Nephron (organoid): ENCODE measurements around the gene RFPL2.

Experiments used
- H3K27ac Mint-ChIP-seq, 3 experiments: 2 replicates each; pipeline ENCODE4 v1.8.0; 2020; ENCODE audit warnings: mixed read lengths in 3 of 3, mild to moderate bottlenecking in 2 of 3, moderate library complexity in 1 of 3
- H3K27me3 Mint-ChIP-seq: 2 replicates; pipeline ENCODE4 v1.8.0; 2021; ENCODE audit warnings: low read depth, mild to moderate bottlenecking, moderate library complexity, mixed read lengths
- H3K36me3 Mint-ChIP-seq: 2 replicates; pipeline ENCODE4 v1.8.0; 2020; ENCODE audit warnings: low read depth, mixed read lengths
- H3K4me1 Mint-ChIP-seq: 2 replicates; pipeline ENCODE4 v1.8.0; 2020; ENCODE audit warnings: mixed read lengths
- H3K4me3 Mint-ChIP-seq, 3 experiments: 2 replicates each; pipeline ENCODE4 v1.8.0; 2020; ENCODE audit warnings: mild to moderate bottlenecking in 3 of 3, mixed read lengths in 3 of 3, moderate library complexity in 2 of 3
- H3K9me3 Mint-ChIP-seq: 2 replicates; pipeline ENCODE4 v1.8.0; 2020; ENCODE audit warnings: mixed read lengths
- CTCF ChIP-seq, 3 experiments: fragments of 200-600 bp; sonication (generic); IDR thresholded peaks; one replicate each; pipeline ENCODE4 v1.5.0; 2021; ENCODE audit warnings: antibody characterized with exemption in 3 of 3; ENCODE audit not compliant: unreplicated experiment in 3 of 3

Gene RFPL2

GRCh38 chr22:32204856-32205722 is at the start of gene RFPL2:
RFPL2 (minus strand) TSS chr22:32205073; CDS start chr22:32202451, 2,622 bp downstream.
- Mint-ChIP-seq H3K27me3 (peaks cover 46% of the 10 kb centered on the region), H3K9me3 (no peaks in the 10 kb centered on the region), H3K27ac (peak within 1 kb of the TSS; percentile 30 to 78 (median 76)), H3K36me3 (peaks cover 3% of the 10 kb centered on the region), H3K4me1 (peaks cover 19% of the 10 kb centered on the region), H3K4me3 (peak within 1 kb of the TSS; percentile 84 to 91 (median 87))
- no peak for TF ChIP-seq CTCF (IDR thresholded peaks at IDR 0.05; ENCODE audit: unreplicated experiment in 3 of 3)

GRCh38 chr22:32249231-32249630 is 44.4 kb upstream of the RFPL2 start:
- no peak for TF ChIP-seq CTCF (IDR thresholded peaks at IDR 0.05; ENCODE audit: unreplicated experiment in 3 of 3)
- peaks cover 17% of the 10 kb centered on the region for H3K27me3 Mint-ChIP-seq
- no peak overlapping the region for H3K4me3 Mint-ChIP-seq
- H3K9me3 Mint-ChIP-seq: no peaks in the 10 kb centered on the region
- H3K4me1 Mint-ChIP-seq: no peaks in the 10 kb centered on the region
- no peaks in the 10 kb centered on the region for H3K36me3 Mint-ChIP-seq
- H3K27ac Mint-ChIP-seq: no peak overlapping the region

GRCh38 chr22:32248276-32248675 is 43.4 kb upstream of the RFPL2 start:
- TF ChIP-seq CTCF (IDR thresholded peaks at IDR 0.05; ENCODE audit: unreplicated experiment in 3 of 3): no peak
- Mint-ChIP-seq H3K9me3 (no peaks in the 10 kb centered on the region), H3K27me3 (peaks cover 15% of the 10 kb centered on the region), H3K4me3 (no peak overlapping the region), H3K36me3 (no peaks in the 10 kb centered on the region), H3K4me1 (no peaks in the 10 kb centered on the region), H3K27ac (no peak overlapping the region)

GRCh38 chr22:32246166-32246565 is 41.3 kb upstream of the RFPL2 start:
- H3K27me3 Mint-ChIP-seq: peaks cover 10% of the 10 kb centered on the region
- no peaks in the 10 kb centered on the region for H3K4me1 Mint-ChIP-seq
- H3K4me3 Mint-ChIP-seq: no peak overlapping the region
- H3K36me3 Mint-ChIP-seq: no peaks in the 10 kb centered on the region
- peak overlapping the region in 1 of 3 experiments; percentile 61 for H3K27ac Mint-ChIP-seq
- TF ChIP-seq CTCF (IDR thresholded peaks at IDR 0.05; ENCODE audit: unreplicated experiment in 3 of 3): no peak
- no peaks in the 10 kb centered on the region for H3K9me3 Mint-ChIP-seq

GRCh38 chr22:32245042-32245441 is 40.2 kb upstream of the RFPL2 start:
- no peaks in the 10 kb centered on the region for H3K9me3 Mint-ChIP-seq
- H3K4me1 Mint-ChIP-seq: no peaks in the 10 kb centered on the region
- H3K36me3 Mint-ChIP-seq: no peaks in the 10 kb centered on the region
- peak overlapping the region in 1 of 3 experiments; percentile 25 for H3K27ac Mint-ChIP-seq
- no peak overlapping the region for H3K4me3 Mint-ChIP-seq
- H3K27me3 Mint-ChIP-seq: peaks cover 10% of the 10 kb centered on the region
- no peak for TF ChIP-seq CTCF (IDR thresholded peaks at IDR 0.05; ENCODE audit: unreplicated experiment in 3 of 3)

GRCh38 chr22:32244547-32244946 is 39.7 kb upstream of the RFPL2 start:
- H3K4me1 Mint-ChIP-seq: no peaks in the 10 kb centered on the region
- H3K4me3 Mint-ChIP-seq: no peak overlapping the region
- no peak overlapping the region for H3K27ac Mint-ChIP-seq
- peaks cover 10% of the 10 kb centered on the region for H3K27me3 Mint-ChIP-seq
- H3K9me3 Mint-ChIP-seq: no peaks in the 10 kb centered on the region
- no peak for TF ChIP-seq CTCF (IDR thresholded peaks at IDR 0.05; ENCODE audit: unreplicated experiment in 3 of 3)
- no peaks in the 10 kb centered on the region for H3K36me3 Mint-ChIP-seq
